Breast epithelium (tissue), 4 donors: ENCODE results near the gene KEAP1. TPM values are rescaled to one million over a fixed set of nuclear protein-coding genes. Genes with fewer than 3 reads are reported as not detected.
"Not testable (repeated sequence)": the region's sequence is repeated elsewhere in the genome, so short reads cannot be mapped to it uniquely, and the experiment has no call there.

Experiments
- DNase-seq, 2 donors: peaks; one replicate each; pipeline ENCODE4 v3.0.0-alpha.2; 2019; ENCODE audit warnings: low spot score in 2 of 2
- H3K27ac ChIP-seq, 2 donors: fragments of 200-600 bp; sonication (generic) in 1 of 2; one replicate each; pipeline ENCODE4 v1.5.1; 2016 to 2019; ENCODE audit warnings: mild to moderate bottlenecking in 1 of 2
- H3K27me3 ChIP-seq, 2 donors: fragments of 200-600 bp; sonication (generic) in 1 of 2; one replicate each; pipeline versions ENCODE4 v1.5.1 to v1.6.0; 2017 to 2019; ENCODE audit warnings: control low read depth in 1 of 2, mild to moderate bottlenecking in 1 of 2
- H3K36me3 ChIP-seq: fragments of 200-600 bp; one replicate; pipeline ENCODE4 v1.5.1; 2019
- H3K4me1 ChIP-seq, 2 donors: fragments of 200-600 bp; sonication (generic); one replicate each; pipeline ENCODE4 v1.5.1; 2016 to 2019; ENCODE audit warnings: control low read depth in 1 of 2
- H3K4me3 ChIP-seq, 3 donors: fragments of 200-600 bp; sonication (generic); 1 replicate in 2 of 3; 2 replicates in 1 of 3; pipeline ENCODE4 v1.5.1; 2016 to 2019; ENCODE audit warnings: mild to moderate bottlenecking in 3 of 3, moderate library complexity in 2 of 3
- H3K9me3 ChIP-seq, 2 donors: fragments of 200-600 bp; sonication (generic) in 1 of 2; one replicate each; pipeline ENCODE4 v1.5.1; 2016 to 2019; ENCODE audit warnings: control low read depth in 1 of 2
- POLR2A ChIP-seq: fragments of 450-650 bp; IDR thresholded peaks from one replicate; pipeline ENCODE4 v1.6.1; 2016; ENCODE audit warnings: antibody characterized with exemption, mild to moderate bottlenecking, moderate library complexity
- POLR2AphosphoS5 ChIP-seq, 3 donors: sonication (generic); formaldehyde crosslinking; IDR thresholded peaks; one replicate each; pipeline ENCODE4 v1.6.1; 2017; ENCODE audit warnings: antibody characterized with exemption in 3 of 3
- intact Hi-C: fragments of 100-400 bp; cut with DNase I; formaldehyde crosslinking; loops from one replicate; pipeline ENCODE4 v1.15.1; 2023; ENCODE audit warnings: low total_unique reads
- total RNA-seq, 3 donors: library from RNA; depleted of rRNA; stranded (reverse); fragments of >200 nt; gene quantifications; one replicate each; pipeline ENCODE4 v1.1.0, GENCODE V29; 2016
- TF ChIP-seq, protein P1 (sequence below), 3 donors: fragments of 450-650 bp; IDR thresholded peaks; one replicate each; pipeline ENCODE4 v1.5.1; 2016 to 2017; ENCODE audit warnings: antibody characterized with exemption in 3 of 3, mild to moderate bottlenecking in 3 of 3, moderate library complexity in 3 of 3

Gene KEAP1
- total RNA-seq, 3 donors from 2014 or later, result 52.8 to 53.6 (median 53.6) TPM

DNA sequence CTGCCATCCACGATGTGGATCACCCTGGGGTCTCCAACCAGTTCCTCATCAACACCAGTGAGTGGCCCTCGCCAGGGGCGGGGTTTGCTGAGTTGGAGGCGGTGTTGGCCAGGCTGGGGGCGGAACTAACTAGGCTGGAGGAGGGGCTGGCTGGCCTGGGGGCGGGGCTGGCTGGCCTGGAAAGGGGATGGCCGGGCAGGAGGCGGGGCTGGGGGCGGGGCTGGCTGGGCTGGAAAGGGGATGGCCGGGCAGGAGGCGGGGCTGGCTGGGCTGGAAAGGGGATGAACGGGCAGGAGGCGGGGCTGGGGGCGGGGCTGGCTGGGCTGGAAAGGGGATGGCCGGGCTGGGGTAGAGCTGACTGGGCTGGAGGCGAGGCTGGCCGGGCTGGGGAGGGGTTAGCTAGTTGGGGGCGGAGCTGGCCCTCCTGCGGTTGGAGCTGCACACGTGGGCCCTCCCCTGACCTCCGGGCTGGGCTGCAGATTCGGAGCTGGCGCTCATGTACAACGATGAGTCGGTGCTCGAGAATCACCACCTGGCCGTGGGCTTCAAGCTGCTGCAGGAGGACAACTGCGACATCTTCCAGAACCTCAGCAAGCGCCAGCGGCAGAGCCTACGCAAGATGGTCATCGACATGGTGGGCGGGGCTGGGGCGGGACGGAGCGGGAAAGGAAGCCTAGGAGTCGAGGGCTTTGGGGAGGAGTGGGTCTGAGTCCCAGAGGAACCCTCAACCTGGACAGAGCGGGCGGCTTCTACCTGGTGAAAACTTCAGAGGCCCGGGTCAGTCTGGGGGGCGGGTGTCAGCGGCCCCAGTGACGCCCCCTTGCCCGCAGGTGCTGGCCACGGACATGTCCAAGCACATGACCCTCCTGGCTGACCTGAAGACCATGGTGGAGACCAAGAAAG, 41.9 kb downstream of the KEAP1 start:
- Histone ChIP-seq H3K4me3 (peak overlapping the region; percentile 13 to 72 (median 48)), H3K36me3 (no peaks in the 10 kb centered on the region), H3K27ac (peak overlapping the region in 1 of 2 donors; percentile 61), H3K27me3 (no peaks in the 10 kb centered on the region), H3K4me1 (no peaks in the 10 kb centered on the region), H3K9me3 (no peaks in the 10 kb centered on the region)
- DNase-seq, result peak; percentile 91 to 96
- intact Hi-C loops, result no loop called here
- TF ChIP-seq POLR2A (no peak), POLR2AphosphoS5 (IDR thresholded peaks at IDR 0.05) (peak in 1 of 3 donors; percentile 19)
- TF ChIP-seq, protein P1, sequence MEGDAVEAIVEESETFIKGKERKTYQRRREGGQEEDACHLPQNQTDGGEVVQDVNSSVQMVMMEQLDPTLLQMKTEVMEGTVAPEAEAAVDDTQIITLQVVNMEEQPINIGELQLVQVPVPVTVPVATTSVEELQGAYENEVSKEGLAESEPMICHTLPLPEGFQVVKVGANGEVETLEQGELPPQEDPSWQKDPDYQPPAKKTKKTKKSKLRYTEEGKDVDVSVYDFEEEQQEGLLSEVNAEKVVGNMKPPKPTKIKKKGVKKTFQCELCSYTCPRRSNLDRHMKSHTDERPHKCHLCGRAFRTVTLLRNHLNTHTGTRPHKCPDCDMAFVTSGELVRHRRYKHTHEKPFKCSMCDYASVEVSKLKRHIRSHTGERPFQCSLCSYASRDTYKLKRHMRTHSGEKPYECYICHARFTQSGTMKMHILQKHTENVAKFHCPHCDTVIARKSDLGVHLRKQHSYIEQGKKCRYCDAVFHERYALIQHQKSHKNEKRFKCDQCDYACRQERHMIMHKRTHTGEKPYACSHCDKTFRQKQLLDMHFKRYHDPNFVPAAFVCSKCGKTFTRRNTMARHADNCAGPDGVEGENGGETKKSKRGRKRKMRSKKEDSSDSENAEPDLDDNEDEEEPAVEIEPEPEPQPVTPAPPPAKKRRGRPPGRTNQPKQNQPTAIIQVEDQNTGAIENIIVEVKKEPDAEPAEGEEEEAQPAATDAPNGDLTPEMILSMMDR (IDR thresholded peaks at IDR 0.05), result no peak

GRCh38 chr19:10460714-10461046, 42.5 kb downstream of the KEAP1 start:
- H3K36me3 ChIP-seq, result no peaks in the 10 kb centered on the region
- H3K27me3 ChIP-seq, result no peaks in the 10 kb centered on the region
- DNase-seq, result no peak
- H3K4me1 ChIP-seq, result no peaks in the 10 kb centered on the region
- H3K9me3 ChIP-seq, result no peaks in the 10 kb centered on the region
- intact Hi-C loops, result no loop called here
- H3K27ac ChIP-seq, result no peak overlapping the region
- TF ChIP-seq POLR2A, result no peak
- no peak for TF ChIP-seq POLR2AphosphoS5 (IDR thresholded peaks at IDR 0.05)
- TF ChIP-seq, protein P1 (IDR thresholded peaks at IDR 0.05), result no peak
- H3K4me3 ChIP-seq, result peak overlapping the region in 1 of 3 donors; percentile 72

- intact Hi-C loops, DNase-seq: not testable (repeated sequence)
Measured at GRCh38 chr19:10458733-10459132, 44.4 kb downstream of the KEAP1 start.

GRCh38 chr19:10454267-10454666, 48.9 kb downstream of the KEAP1 start:
- intact Hi-C loops, result no loop called here
- no peaks in the 10 kb centered on the region for H3K4me1 ChIP-seq
- no peaks in the 10 kb centered on the region for H3K36me3 ChIP-seq
- no peak for DNase-seq
- no peak overlapping the region for H3K4me3 ChIP-seq
- no peaks in the 10 kb centered on the region for H3K9me3 ChIP-seq
- no peak overlapping the region for H3K27ac ChIP-seq
- H3K27me3 ChIP-seq, result no peaks in the 10 kb centered on the region
- TF ChIP-seq POLR2AphosphoS5 (IDR thresholded peaks at IDR 0.05), result no peak
- no peak for TF ChIP-seq POLR2A
- TF ChIP-seq, protein P1 (IDR thresholded peaks at IDR 0.05), result no peak

More at GRCh38 chr19:10458733-10459132, 44.4 kb downstream of the KEAP1 start:
- H3K4me1 ChIP-seq, H3K9me3 ChIP-seq, H3K4me3 ChIP-seq, H3K27ac ChIP-seq, H3K36me3 ChIP-seq, H3K27me3 ChIP-seq: not testable (repeated sequence)

DNA sequence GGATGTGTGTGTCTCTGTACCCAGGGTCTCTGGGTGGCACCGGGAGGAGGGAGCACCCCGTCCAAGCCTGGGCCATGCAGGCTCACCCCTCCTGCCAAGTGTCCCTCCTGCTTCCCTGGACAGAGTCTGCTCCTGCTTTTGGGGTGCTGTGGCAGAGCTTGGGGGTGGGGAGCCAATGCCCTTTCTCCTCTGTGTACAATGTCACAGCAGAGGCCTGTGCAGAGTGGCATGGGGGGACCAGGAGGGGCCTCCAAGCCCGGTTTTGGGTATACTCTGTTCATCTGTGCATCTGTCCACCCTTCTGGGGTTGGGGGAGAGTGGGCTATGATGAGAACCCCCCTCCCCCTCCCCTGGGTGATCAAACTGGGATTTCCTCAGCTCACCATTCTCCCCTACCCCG, 49.3 kb downstream of the KEAP1 start:
- Histone ChIP-seq H3K4me1 (no peaks in the 10 kb centered on the region), H3K36me3 (no peaks in the 10 kb centered on the region), H3K27ac (no peak overlapping the region), H3K4me3 (no peak overlapping the region), H3K9me3 (no peaks in the 10 kb centered on the region), H3K27me3 (no peaks in the 10 kb centered on the region)
- DNase-seq, result no peak
- TF ChIP-seq, protein P1 (IDR thresholded peaks at IDR 0.05), result no peak
- TF ChIP-seq POLR2AphosphoS5 (IDR thresholded peaks at IDR 0.05) (no peak), POLR2A (no peak)
- intact Hi-C loops, result no loop called here
